K562 (cell line): ENCODE data around the gene UMAD1. TPM values are rescaled to one million over a fixed set of nuclear protein-coding genes. Genes with fewer than 3 reads are reported as not detected.

Experiments used
- ATAC-seq: fragments of 200-7000 bp; cut with Tn5 transposase; 3 replicates; pipeline ENCODE4 v1.9.1; 2020; ENCODE audit warnings: moderate library complexity
- BruUV-seq: library from RNA; stranded (reverse); fragments of 400-500 nt; replicated peaks from 2 replicates; lab custom pipeline; 2021; lab: Mats Ljungman, UMichigan
- CTCF ChIA-PET: fragments of 300-600 bp; formaldehyde crosslinking; extraction: SDS; loops from one replicate; lab custom pipeline; 2021; ENCODE audit warnings: low intra/inter-chr PET ratio; lab: Yijun Ruan, JAX
- POLR2A ChIA-PET: fragments of 300-600, 350-650 bp; sonication (Branson Sonifier 250); formaldehyde crosslinking; extraction: SDS; loops from one replicate; lab custom pipeline; 2021; ENCODE audit warnings: antibody characterized with exemption, inconsistent platforms; lab: Yijun Ruan, JAX
- DNase-seq, 4 experiments: peaks; one replicate each; pipeline versions ENCODE4 v3.0.0 to v3.0.0-alpha.2; 2011 to 2018; ENCODE audit warnings: low spot score in 3 of 4, mixed read lengths in 3 of 4; ENCODE audit errors: extremely low read depth in 1 of 4
- FAIRE-seq: peaks from 2 replicates; lab custom pipeline; 2011; peaks lifted over from hg19 to GRCh38; lab: Jason Lieb, UNC
- H2AFZ ChIP-seq: 2 replicates; pipeline ENCODE4 v1.6.0; 2011; ENCODE audit warnings: low read depth, low read length, control low read depth, inconsistent platforms
- H3K27ac ChIP-seq: fragments of 200-600 bp; 3 replicates; pipeline ENCODE4 v1.8.0; 2011; ENCODE audit warnings: low read depth, mild to moderate bottlenecking, control low read depth, inconsistent platforms, low read length, moderate library complexity, mixed read lengths; ENCODE audit errors: extremely low read depth
- H3K27me3 ChIP-seq, 2 experiments: fragments of 300-600 bp in 1 of 2; 2 replicates in 1 of 2; 3 replicates in 1 of 2; pipeline versions ENCODE4 v1.6.0 to v1.8.0; 2011; ENCODE audit warnings: inconsistent platforms in 2 of 2, low read length in 2 of 2, mild to moderate bottlenecking in 1 of 2, mixed read lengths in 1 of 2, moderate library complexity in 1 of 2; ENCODE audit not compliant: control insufficient read depth in 2 of 2, insufficient read depth in 2 of 2
- H3K36me3 ChIP-seq: fragments of 300-600 bp; 3 replicates; pipeline ENCODE4 v1.8.0; 2011; ENCODE audit warnings: mild to moderate bottlenecking, low read length, inconsistent platforms; ENCODE audit not compliant: control insufficient read depth, insufficient read depth
- H3K4me1 ChIP-seq, 2 experiments: fragments of 200-600 bp in 1 of 2; replicated peaks in 1 of 2; 2 replicates in 1 of 2; 3 replicates in 1 of 2; pipeline versions ENCODE4 v1.5.1 to v1.8.0; 2011; ENCODE audit warnings: inconsistent platforms in 2 of 2, low read length in 2 of 2, mild to moderate bottlenecking in 1 of 2, mixed read lengths in 1 of 2, moderate library complexity in 1 of 2; ENCODE audit not compliant: control insufficient read depth in 2 of 2, insufficient read depth in 2 of 2
- H3K4me2 ChIP-seq: 2 replicates; pipeline ENCODE4 v1.6.1; 2011; ENCODE audit warnings: low read length, control low read depth, inconsistent platforms, mixed read lengths; ENCODE audit not compliant: insufficient read depth
- H3K4me3 ChIP-seq: fragments of 200-600 bp; sonication (generic), shearing (Covaris generic); 2 replicates; pipeline ENCODE4 v1.5.1; 2016; ENCODE audit warnings: control low read depth, inconsistent platforms
- H3K79me2 ChIP-seq: fragments of 200-600 bp; 3 replicates; pipeline ENCODE4 v1.8.0; 2011; ENCODE audit warnings: low read length, inconsistent platforms; ENCODE audit not compliant: control insufficient read depth, insufficient read depth
- H3K9ac ChIP-seq, 2 experiments: 2 replicates each; pipeline versions ENCODE4 v1.6.0 to v1.6.1; 2011; ENCODE audit warnings: low read depth in 2 of 2, low read length in 2 of 2, control low read depth in 1 of 2, inconsistent platforms in 1 of 2, mild to moderate bottlenecking in 1 of 2, mixed read lengths in 1 of 2; ENCODE audit not compliant: insufficient read depth in 1 of 2
- H3K9me1 ChIP-seq: one replicate; pipeline ENCODE4 v1.6.0; 2011; ENCODE audit warnings: inconsistent platforms, mild to moderate bottlenecking, low read length, moderate library complexity; ENCODE audit not compliant: control insufficient read depth, insufficient read depth
- H3K9me3 ChIP-seq: replicated peaks from 2 replicates; pipeline ENCODE4 v1.5.1; 2011; ENCODE audit warnings: low read depth, low read length, inconsistent platforms; ENCODE audit not compliant: control insufficient read depth, insufficient read depth
- H4K20me1 ChIP-seq: replicated peaks from 2 replicates; pipeline ENCODE4 v1.6.1; 2011; ENCODE audit warnings: low read length, inconsistent platforms, mixed read lengths; ENCODE audit not compliant: control insufficient read depth, insufficient read depth
- CREM ChIP-seq: IDR thresholded peaks from 2 replicates; pipeline ENCODE4 v1.6.1; 2014; ENCODE audit warnings: antibody characterized with exemption, low read depth
- FOXK1 ChIP-seq: sonication (generic); formaldehyde crosslinking; IDR thresholded peaks from 2 replicates; pipeline ENCODE4 v1.8.0; 2022; ENCODE audit warnings: missing genetic modification reagents, mild to moderate bottlenecking, borderline replicate concordance
- GTF2F1 ChIP-seq: IDR thresholded peaks from 2 replicates; pipeline ENCODE4 v1.6.1; 2011; ENCODE audit warnings: low read depth, low read length, improper control_type of control experiment
- HNRNPLL ChIP-seq: fragments of 200-400 bp; formaldehyde crosslinking; IDR thresholded peaks from 2 replicates; pipeline ENCODE4 v1.6.1; 2017; ENCODE audit warnings: low read length, low read depth, mild to moderate bottlenecking; ENCODE audit not compliant: poor library complexity, severe bottlenecking
- KDM2B ChIP-seq: fragments of 250-450 bp; sonication (Bioruptor Pico); IDR thresholded peaks from 2 replicates; pipeline ENCODE4 v1.8.0; 2021; ENCODE audit warnings: mild to moderate bottlenecking, moderate library complexity
- KLF16 ChIP-seq: IDR thresholded peaks from 2 replicates; pipeline ENCODE4 v1.6.1; 2016; ENCODE audit warnings: antibody characterized with exemption
- LCOR ChIP-seq: sonication (generic); formaldehyde crosslinking; IDR thresholded peaks from 2 replicates; pipeline ENCODE4 v1.8.0; 2022; ENCODE audit warnings: mild to moderate bottlenecking, missing genetic modification reagents
- MAZ ChIP-seq, 2 experiments: fragments of 450-650 bp in 1 of 2; sonication (generic) in 1 of 2; formaldehyde crosslinking; IDR thresholded peaks in 1 of 2; conservative IDR thresholded peaks in 1 of 2; 2 replicates each; pipeline versions ENCODE4 v1.4.0 to v1.5.0; 2020; ENCODE audit warnings: mild to moderate bottlenecking in 1 of 2, missing genetic modification reagents in 1 of 2
- MTF1 ChIP-seq: fragments of 250-450 bp; sonication (Bioruptor Pico); IDR thresholded peaks from 2 replicates; pipeline ENCODE4 v1.9.0; 2021; ENCODE audit warnings: moderate library complexity, mild to moderate bottlenecking, inconsistent platforms, borderline replicate concordance
- POLR2AphosphoS2 ChIP-seq: IDR thresholded peaks from 2 replicates; pipeline ENCODE4 v1.6.1; 2012; ENCODE audit warnings: low read length, improper control_type of control experiment
- PPARD ChIP-seq: fragments of 250-450 bp; sonication (Bioruptor Pico); IDR thresholded peaks from 2 replicates; pipeline ENCODE4 v1.8.0; 2022; ENCODE audit warnings: inconsistent platforms, mild to moderate bottlenecking, moderate library complexity
- SMARCC2 ChIP-seq: fragments of 450-650 bp; IDR thresholded peaks from 2 replicates; pipeline ENCODE4 v1.6.1; 2017; ENCODE audit warnings: antibody characterized with exemption, moderate library complexity, mild to moderate bottlenecking, low read depth
- XRCC4 ChIP-seq: IDR thresholded peaks from one replicate; pipeline ENCODE4 v1.6.1; 2011; ENCODE audit not compliant: insufficient read depth, insufficient read length; ENCODE audit errors: extremely low read depth
- ZNF24 ChIP-seq: fragments of 450-650 bp; IDR thresholded peaks from 2 replicates; pipeline ENCODE4 v1.6.1; 2016
- ZNF41 ChIP-seq: fragments of 250-450 bp; sonication (Bioruptor Pico); conservative IDR thresholded peaks from 2 replicates; pipeline ENCODE4 v1.4.0; 2020; ENCODE audit warnings: mild to moderate bottlenecking
- ZNF830 ChIP-seq: fragments of 250-450 bp; sonication (Bioruptor Pico); IDR thresholded peaks from 2 replicates; pipeline ENCODE4 v1.5.0; 2021; ENCODE audit warnings: mild to moderate bottlenecking
- WGBS: fragments of 100-300 bp; shearing (Covaris generic); methylation state at CpG from one replicate; pipeline ENCODE4 v1.1.6; 2016; ENCODE audit warnings: low coverage, mixed read lengths; ENCODE audit not compliant: insufficient coverage; ENCODE audit errors: missing lambda C conversion rate; 5-methylcytosine and 5-hydroxymethylcytosine counted together
- in situ Hi-C: fragments of 300-500 bp; cut with MboI; formaldehyde crosslinking; loops from 4 replicates; pipeline ENCODE4 v1.15.0; 2018; ENCODE audit warnings: inconsistent platforms, mixed read lengths
- intact Hi-C: fragments of 100-400 bp; cut with micrococcal nuclease; formaldehyde crosslinking; loops from 2 replicates; pipeline ENCODE4 v1.14.2; 2022
- polyA plus RNA-seq, 8 experiments: library from polyadenylated mRNA; depleted of rRNA in 4 of 8; stranded (reverse) in 5 of 8; unstranded in 3 of 8; fragments of >200 nt; fragmentation: Nextera tagmentation in 2 of 8; fragmentation: Illumina TruSeq in 1 of 8; extraction: Ambion mirVana in 2 of 8; extraction: Trizol in 1 of 8; gene quantifications; 2 replicates each; pipeline versions ENCODE4 v1.2.1 to v1.2.3, GENCODE V29; 2011 to 2014; ENCODE audit warnings: inconsistent platforms in 1 of 8, missing spikeins in 1 of 8
- total RNA-seq, 7 experiments: library from RNA; depleted of rRNA in 6 of 7; stranded (reverse); fragments of >200 nt in 6 of 7; fragmentation: Illumina TruSeq in 2 of 7; extraction: Trizol in 2 of 7; gene quantifications; 2 replicates each; pipeline versions ENCODE4 v1.2.1 to v1.2.3, GENCODE V29; 2011 to 2021; ENCODE audit warnings: low replicate concordance in 1 of 7
- TF ChIP-seq, protein P1 (sequence below): sonication (generic); formaldehyde crosslinking; IDR thresholded peaks from 2 replicates; pipeline ENCODE4 v1.8.1; 2023; ENCODE audit warnings: mild to moderate bottlenecking, missing genetic modification reagents
- TF ChIP-seq, protein P2 (sequence below): fragments of 150-350 bp; IDR thresholded peaks from 2 replicates; pipeline ENCODE4 v1.6.1; 2014; ENCODE audit warnings: low read depth, mild to moderate bottlenecking, low read length, borderline replicate concordance

Gene UMAD1
- total and polyA plus RNA-seq, 9 of the 15 experiments (the other 6 are each of a cell fraction or from before 2014, with no cell fraction given) = 9.0 to 26.7 (median 13.3) TPM

DNA sequence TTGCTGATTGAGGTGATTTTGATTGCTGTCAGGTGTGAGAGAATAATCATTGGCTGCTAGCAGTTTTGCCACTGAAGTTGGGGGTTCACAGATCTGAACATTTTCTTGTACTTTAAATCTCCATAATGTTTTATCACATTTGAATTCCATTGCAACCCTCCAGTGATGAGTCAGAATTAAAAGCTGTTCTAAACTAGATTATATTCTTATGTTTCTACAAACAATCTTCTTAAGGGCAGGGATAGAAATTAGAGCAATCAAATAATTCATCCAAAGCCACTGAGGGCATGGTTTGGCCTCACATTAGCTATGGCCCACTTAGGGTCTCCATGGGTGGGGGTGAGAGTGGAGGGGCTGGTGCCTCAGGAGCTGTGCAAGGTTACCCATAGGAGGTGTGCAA, 130.9 kb downstream of the UMAD1 start (continued):
- TF ChIP-seq, protein P1, sequence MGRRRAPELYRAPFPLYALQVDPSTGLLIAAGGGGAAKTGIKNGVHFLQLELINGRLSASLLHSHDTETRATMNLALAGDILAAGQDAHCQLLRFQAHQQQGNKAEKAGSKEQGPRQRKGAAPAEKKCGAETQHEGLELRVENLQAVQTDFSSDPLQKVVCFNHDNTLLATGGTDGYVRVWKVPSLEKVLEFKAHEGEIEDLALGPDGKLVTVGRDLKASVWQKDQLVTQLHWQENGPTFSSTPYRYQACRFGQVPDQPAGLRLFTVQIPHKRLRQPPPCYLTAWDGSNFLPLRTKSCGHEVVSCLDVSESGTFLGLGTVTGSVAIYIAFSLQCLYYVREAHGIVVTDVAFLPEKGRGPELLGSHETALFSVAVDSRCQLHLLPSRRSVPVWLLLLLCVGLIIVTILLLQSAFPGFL (CRISPR knock-in tag) = no peak

DNA sequence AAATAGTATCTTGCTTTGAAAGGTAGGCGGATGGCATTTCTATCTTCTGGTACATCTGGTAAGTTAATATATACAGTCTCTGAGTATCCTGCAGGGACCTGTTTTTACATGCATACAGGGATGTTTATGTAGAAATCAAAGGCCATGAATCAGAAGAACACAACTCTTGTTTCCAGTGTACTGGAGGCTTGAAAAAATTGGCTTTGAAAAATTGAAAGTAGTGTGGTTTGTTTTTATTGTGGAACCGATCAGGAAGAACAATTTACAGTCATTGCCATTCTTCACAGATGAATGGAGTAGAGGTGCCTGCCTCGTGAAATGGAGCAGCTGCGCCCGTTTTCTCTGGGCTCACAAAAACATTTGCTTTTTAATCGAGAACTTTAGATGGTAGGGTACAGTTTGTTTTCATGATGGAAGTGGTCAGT, 131.9 kb downstream of the UMAD1 start:
- Histone ChIP-seq H3K9me3 (no peaks in the 10 kb centered on the region), H3K36me3 (no peaks in the 10 kb centered on the region), H3K9ac (no peak overlapping the region), H3K4me3 (no peak overlapping the region), H4K20me1 (no peaks in the 10 kb centered on the region), H3K27me3 (no peaks in the 10 kb centered on the region), H3K4me2 (no peak overlapping the region), H2AFZ (no peak overlapping the region), H3K27ac (no peak overlapping the region), H3K79me2 (no peaks in the 10 kb centered on the region), H3K9me1 (no peaks in the 10 kb centered on the region), H3K4me1 (no peaks in the 10 kb centered on the region)
- BruUV-seq = no TSS peak
- WGBS = 23% methylated on average over 6 of the region's 6 CpGs
- no peak for DNase-seq
- POLR2A ChIA-PET = no interaction called here
- no peak for ATAC-seq
- FAIRE-seq = no peak
- intact Hi-C loops (no loop called here), in situ Hi-C loops (no loop called here)
- TF ChIP-seq KLF16 (no peak), FOXK1 (CRISPR knock-in tag) (no peak), ZNF41 (CRISPR knock-in tag) (no peak), SMARCC2 (no peak), MTF1 (CRISPR knock-in tag) (no peak), CREM (no peak), ZNF24 (no peak), POLR2AphosphoS2 (no peak), MAZ (CRISPR knock-in tag; conservative IDR thresholded peaks at IDR 0.05 in 1 of 2, IDR thresholded peaks at IDR 0.05 in 1 of 2) (no peak), XRCC4 (no peak), LCOR (CRISPR knock-in tag) (no peak), PPARD (CRISPR knock-in tag) (no peak), ZNF830 (CRISPR knock-in tag) (no peak), HNRNPLL (no peak), KDM2B (CRISPR knock-in tag) (no peak), GTF2F1 (no peak)
- TF ChIP-seq, protein P2, sequence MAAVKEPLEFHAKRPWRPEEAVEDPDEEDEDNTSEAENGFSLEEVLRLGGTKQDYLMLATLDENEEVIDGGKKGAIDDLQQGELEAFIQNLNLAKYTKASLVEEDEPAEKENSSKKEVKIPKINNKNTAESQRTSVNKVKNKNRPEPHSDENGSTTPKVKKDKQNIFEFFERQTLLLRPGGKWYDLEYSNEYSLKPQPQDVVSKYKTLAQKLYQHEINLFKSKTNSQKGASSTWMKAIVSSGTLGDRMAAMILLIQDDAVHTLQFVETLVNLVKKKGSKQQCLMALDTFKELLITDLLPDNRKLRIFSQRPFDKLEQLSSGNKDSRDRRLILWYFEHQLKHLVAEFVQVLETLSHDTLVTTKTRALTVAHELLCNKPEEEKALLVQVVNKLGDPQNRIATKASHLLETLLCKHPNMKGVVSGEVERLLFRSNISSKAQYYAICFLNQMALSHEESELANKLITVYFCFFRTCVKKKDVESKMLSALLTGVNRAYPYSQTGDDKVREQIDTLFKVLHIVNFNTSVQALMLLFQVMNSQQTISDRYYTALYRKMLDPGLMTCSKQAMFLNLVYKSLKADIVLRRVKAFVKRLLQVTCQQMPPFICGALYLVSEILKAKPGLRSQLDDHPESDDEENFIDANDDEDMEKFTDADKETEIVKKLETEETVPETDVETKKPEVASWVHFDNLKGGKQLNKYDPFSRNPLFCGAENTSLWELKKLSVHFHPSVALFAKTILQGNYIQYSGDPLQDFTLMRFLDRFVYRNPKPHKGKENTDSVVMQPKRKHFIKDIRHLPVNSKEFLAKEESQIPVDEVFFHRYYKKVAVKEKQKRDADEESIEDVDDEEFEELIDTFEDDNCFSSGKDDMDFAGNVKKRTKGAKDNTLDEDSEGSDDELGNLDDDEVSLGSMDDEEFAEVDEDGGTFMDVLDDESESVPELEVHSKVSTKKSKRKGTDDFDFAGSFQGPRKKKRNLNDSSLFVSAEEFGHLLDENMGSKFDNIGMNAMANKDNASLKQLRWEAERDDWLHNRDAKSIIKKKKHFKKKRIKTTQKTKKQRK = no peak
- CTCF ChIA-PET = no interaction called here
